ENCODE data around the gene PELO.

Gene PELO

GRCh38 chr5:52771343-52772039 lies 16.2 kb upstream of the PELO start:
- DNase-seq (ENCODE audit: low spot score), result no peak

- no peak for DNase-seq (ENCODE audit: low spot score)
Observed at GRCh38 chr5:52772668-52773067, 15.0 kb upstream of the PELO start.

- DNase-seq (ENCODE audit: low spot score), result no peak
Observed at GRCh38 chr5:52773342-52773741, 14.4 kb upstream of the PELO start.

GRCh38 chr5:52774005-52774410 lies 13.7 kb upstream of the PELO start:
- DNase-seq (ENCODE audit: low spot score), result no peak

- no peak for DNase-seq (ENCODE audit: low spot score)
Observed at GRCh38 chr5:52776116-52776515, 11.6 kb upstream of the PELO start.

- DNase-seq (ENCODE audit: low spot score), result no peak
Observed at GRCh38 chr5:52777186-52777585, 10.5 kb upstream of the PELO start.

GRCh38 chr5:52778781-52779180 lies 8.9 kb upstream of the PELO start:
- DNase-seq (ENCODE audit: low spot score), result no peak

- DNase-seq (ENCODE audit: low spot score), result no peak
Observed at GRCh38 chr5:52779213-52779612, 8.5 kb upstream of the PELO start.

GRCh38 chr5:52783226-52783959 lies 4.3 kb upstream of the PELO start:
- DNase-seq (ENCODE audit: low spot score), result no peak

GRCh38 chr5:52784737-52785136 lies 3.0 kb upstream of the PELO start:
- no peak for DNase-seq (ENCODE audit: low spot score)

- no peak for DNase-seq (ENCODE audit: low spot score)
Observed at GRCh38 chr5:52786391-52786790, 1.3 kb upstream of the PELO start.

- no peak for DNase-seq (ENCODE audit: low spot score)
Observed at GRCh38 chr5:52786949-52787599, 642 bp upstream of the PELO start.

- no peak for DNase-seq (ENCODE audit: low spot score)
Observed at GRCh38 chr5:52788505-52788821, 747 bp downstream of the PELO start.

GRCh38 chr5:52789378-52789777 lies 1.7 kb downstream of the PELO start:
- no peak for DNase-seq (ENCODE audit: low spot score)

- no peak for DNase-seq (ENCODE audit: low spot score)
Observed at GRCh38 chr5:52789851-52790250, 2.1 kb downstream of the PELO start.

GRCh38 chr5:52791366-52791765 lies 3.6 kb downstream of the PELO start:
- DNase-seq (ENCODE audit: low spot score), result no peak

GRCh38 chr5:52794519-52794918 lies 6.8 kb downstream of the PELO start:
- DNase-seq (ENCODE audit: low spot score), result no peak

- no peak for DNase-seq (ENCODE audit: low spot score)
Observed at GRCh38 chr5:52796031-52796430, 8.3 kb downstream of the PELO start.

- no peak for DNase-seq (ENCODE audit: low spot score)
Observed at GRCh38 chr5:52796516-52797103, 8.9 kb downstream of the PELO start.

GRCh38 chr5:52798938-52799337 lies 11.2 kb downstream of the PELO start:
- DNase-seq (ENCODE audit: low spot score), result no peak

- DNase-seq (ENCODE audit: low spot score), result no peak
Observed at GRCh38 chr5:52799358-52799982, 11.8 kb downstream of the PELO start.

GRCh38 chr5:52799983-52800393 lies 12.3 kb downstream of the PELO start:
- peak; percentile 94 for DNase-seq (ENCODE audit: low spot score)

Measured in SK-N-DZ (cell line).